D341Med (cell line): Measurements from ENCODE around the gene MAP3K15.

Experiments used
- DNase-seq: peaks from one replicate; pipeline ENCODE4 v3.0.0; 2012; ENCODE audit warnings: low spot score

The MAP3K15 gene

DNA sequence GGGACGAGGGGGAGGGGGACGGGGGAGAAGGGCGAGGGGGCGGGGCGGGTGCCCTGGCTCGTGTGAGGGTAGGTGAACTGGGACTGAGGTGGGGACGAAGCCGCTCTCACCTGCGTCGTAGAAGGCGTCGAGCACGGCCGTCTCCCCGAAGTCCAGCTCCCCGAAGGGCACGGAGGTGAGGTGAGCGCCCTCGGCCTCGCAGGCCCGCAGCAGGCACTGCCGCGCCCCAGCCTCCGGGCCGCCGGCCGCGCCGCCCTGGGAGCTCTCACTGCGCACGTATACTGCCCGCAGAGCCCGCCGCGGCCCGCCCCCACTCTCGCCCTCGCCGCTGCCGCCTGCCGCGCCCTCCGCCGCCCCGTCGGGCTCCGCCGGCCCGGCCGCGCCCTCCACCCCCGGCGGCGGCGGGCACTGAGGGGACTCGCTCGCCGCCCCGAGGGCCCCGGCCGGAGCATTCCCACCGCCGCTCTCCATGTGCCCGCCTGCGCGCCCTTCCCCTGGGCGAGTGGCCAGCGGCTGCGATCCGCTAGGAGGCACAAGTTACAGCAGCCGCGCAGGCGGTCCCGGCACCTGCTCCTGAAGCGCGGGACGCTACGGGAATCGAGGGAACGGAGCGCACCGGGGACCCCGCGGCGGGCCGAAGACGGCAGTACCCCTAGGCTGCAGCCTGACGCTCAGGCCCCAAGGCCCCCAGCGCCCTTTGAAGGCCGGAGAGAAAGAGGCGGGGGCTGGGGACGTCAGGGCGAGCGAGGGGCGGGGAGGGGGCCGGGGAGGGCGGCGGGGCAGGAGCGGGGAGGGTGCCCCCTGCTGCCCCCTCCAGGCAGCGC, at the start of gene MAP3K15:
Gene MAP3K15 (minus strand): TSS at position 718 of the 824 bp plus-strand sequence. CDS start 247 bp downstream, at position 471.
- DNase-seq: peak; percentile 75

GRCh38 chrX:19564606-19565005, 49.3 kb upstream of the MAP3K15 start:
- no peak for DNase-seq

DNA sequence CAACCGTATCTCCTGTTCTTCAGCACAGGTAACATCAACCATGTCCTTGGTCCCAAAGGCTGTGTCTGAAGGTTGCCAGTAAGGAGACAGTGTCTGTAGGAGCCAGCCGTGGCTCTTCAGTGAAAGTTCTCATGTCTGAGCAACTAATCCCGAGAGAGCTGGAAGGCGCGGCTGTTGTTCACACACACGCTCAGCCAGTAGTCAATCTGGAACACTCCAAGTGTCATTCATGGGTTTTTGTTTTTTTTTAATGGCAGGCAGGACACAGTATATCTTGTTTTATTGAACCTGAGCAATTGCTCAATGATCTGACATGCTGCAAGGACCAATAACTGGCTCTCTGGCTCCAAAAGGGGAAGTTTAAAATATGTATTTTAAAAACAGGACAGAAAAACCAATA, 48.4 kb upstream of the MAP3K15 start:
- DNase-seq: no peak

GRCh38 chrX:19563327-19563726, 48.0 kb upstream of the MAP3K15 start:
- DNase-seq: no peak

DNA sequence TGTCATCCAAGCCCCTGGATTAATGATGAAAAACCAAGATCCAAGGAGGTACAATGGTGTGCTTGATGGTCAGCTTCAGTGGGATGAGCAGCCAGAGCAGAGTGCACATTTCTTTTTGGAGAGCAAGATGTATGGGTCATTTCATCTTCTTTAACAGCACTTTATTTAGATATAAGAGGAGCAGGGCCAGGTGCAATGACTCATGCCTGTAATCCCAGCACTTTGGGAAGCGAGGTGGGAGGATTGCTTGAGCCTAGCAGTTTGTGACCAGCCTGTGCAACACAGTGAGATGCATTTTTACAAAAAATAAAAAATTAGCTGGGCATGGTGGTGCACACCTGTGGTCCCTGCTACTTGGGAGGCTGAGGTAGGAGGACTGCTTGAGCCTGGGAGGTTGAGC, 45.3 kb upstream of the MAP3K15 start:
- DNase-seq: no peak

GRCh38 chrX:19557822-19558221, 42.5 kb upstream of the MAP3K15 start:
- no peak for DNase-seq

GRCh38 chrX:19556202-19556601, 40.9 kb upstream of the MAP3K15 start:
- DNase-seq: no peak

DNA sequence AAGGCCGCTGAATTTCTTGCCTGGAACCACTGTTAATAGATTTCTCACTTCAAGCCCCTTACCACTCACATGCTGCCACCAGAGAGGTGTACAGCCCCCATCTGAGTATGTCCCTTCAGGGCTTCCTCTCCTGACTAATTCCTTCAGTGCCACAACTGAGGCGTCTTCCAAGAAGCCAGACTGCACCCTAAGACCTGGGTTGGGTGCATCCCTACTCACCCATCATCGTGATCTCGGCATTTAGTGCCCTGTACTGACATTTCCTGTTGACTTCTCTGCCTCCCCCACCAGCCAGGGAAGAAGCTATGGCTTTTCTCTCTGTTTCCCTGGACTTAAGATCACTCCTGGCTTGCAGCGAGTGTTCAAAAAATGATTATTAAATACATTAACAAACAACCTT, 40.4 kb upstream of the MAP3K15 start:
- no peak for DNase-seq

GRCh38 chrX:19555236-19555635, 39.9 kb upstream of the MAP3K15 start:
- no peak for DNase-seq

DNA sequence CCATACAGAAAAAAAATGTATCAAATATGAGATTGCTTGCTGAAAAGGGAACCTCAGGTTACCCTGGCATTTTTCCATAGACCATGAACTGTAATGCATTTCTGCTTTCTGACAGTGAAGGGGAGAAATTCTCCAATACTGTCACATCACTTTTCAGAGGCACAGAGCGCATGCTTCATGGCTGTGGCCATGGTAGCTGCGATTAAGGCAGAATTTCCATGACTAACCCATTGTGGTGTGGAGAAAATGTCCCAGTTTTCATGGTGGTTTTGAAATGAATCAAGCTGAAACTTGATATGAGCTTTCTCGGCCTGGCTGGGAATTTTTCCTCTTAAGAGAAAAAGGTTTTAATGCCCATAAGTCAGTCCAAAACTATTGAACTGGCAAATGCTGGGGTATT, 39.5 kb upstream of the MAP3K15 start:
- no peak for DNase-seq

GRCh38 chrX:19552793-19553192, 37.5 kb upstream of the MAP3K15 start:
- DNase-seq: no peak

GRCh38 chrX:19549838-19550237, 34.5 kb upstream of the MAP3K15 start:
- no peak for DNase-seq

- no peak for DNase-seq
Measured at GRCh38 chrX:19548934-19549333, 33.6 kb upstream of the MAP3K15 start.

GRCh38 chrX:19548279-19548678, 33.0 kb upstream of the MAP3K15 start:
- DNase-seq: no peak

- DNase-seq: no peak
Measured at GRCh38 chrX:19545651-19546050, 30.3 kb upstream of the MAP3K15 start.

DNA sequence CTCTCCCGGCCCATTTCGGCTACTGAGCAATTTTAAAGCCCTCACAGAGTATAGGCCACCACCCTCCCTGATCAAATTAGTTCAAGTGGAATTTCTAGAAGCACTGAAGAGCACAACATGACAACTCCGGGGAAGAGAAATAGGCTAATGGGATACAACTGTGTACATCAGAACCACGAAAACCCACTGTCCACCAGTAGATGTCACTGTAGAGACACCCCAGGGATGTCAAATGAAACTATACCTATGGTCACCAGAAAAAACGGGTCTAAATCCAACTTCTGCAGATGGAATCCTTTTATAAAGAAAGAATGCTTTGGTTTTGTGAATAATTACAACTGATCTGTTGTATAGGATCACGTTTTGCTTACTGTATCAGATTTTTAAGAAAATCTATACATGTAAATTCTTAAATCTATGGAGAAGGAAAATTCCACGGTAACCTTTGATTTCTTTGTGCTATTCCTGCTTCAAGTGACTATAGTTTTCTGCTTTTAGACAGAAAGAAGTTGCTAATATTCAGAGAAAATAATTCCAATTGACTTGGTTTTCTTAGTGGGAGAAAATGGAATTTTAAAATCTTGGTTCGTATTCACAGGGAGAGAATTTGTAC, 29.5 kb upstream of the MAP3K15 start:
- DNase-seq: peak; percentile 49

DNA sequence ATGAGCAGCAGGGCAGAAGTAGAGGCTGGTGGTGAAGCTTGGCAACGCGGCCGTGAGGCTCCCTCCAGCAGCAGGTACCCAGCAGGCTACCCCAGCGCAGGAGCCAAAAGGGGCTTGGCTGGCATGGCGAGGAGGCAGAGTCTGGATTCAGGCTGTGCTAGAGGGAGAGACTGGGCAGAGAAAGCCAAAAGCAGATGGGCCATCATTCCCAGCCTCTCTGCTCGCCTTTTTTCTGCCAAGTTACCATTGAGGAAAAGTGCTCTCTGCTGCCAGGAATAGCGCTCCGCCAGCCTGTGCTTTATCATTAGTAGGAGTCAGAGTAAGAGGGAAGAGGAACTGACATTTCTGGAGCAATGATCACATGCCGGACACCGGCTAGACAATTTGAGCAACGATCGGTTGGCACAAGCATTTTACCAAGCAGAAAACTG, 28.7 kb upstream of the MAP3K15 start:
- DNase-seq: no peak

GRCh38 chrX:19543020-19543715, 27.9 kb upstream of the MAP3K15 start:
- DNase-seq: no peak

- no peak for DNase-seq
Measured at GRCh38 chrX:19541931-19542330, 26.6 kb upstream of the MAP3K15 start.

GRCh38 chrX:19541196-19541595, 25.9 kb upstream of the MAP3K15 start:
- no peak for DNase-seq

DNA sequence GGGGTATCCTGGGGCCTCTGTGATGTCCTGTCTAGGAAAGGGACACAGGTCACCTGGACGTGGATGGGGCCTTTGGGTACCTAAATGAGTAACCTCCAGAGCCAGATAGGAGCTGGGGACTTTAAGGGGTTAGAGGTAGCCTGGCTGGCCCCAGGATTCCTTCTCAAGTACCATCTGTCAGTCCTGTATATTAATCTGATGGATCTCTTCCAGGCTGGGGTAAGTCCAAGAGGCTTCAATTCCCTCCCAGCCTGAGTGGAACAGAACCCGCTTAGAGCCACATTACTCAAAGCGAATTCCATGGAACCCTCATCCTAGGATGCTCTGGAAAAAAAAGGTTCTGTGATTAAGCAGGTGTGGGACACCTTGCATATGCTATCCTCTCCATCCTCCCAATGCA, 24.8 kb upstream of the MAP3K15 start:
- no peak for DNase-seq

GRCh38 chrX:19539665-19540064, 24.4 kb upstream of the MAP3K15 start:
- no peak for DNase-seq

DNA sequence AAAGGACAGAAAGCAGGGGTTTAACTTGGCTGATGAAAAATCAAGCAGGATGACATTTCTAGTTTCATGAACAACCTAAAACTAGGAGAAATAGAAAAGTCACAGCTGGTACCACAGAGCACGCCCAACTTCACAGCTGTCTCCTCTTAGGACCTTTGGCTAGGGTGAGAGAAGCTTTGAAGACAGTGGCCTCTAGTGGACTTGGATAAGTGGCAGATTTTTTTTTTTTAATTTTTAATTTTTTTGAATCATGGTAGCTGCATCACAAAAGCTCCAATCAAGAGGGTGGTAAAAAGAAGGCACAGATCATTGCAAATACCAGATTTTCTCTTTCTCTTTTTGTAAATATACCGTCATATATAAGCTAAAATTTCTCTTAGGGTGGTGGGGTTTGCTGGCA, 20.2 kb upstream of the MAP3K15 start:
- DNase-seq: peak; percentile 28
